Measurements from ENCODE around the gene CLMN.

The CLMN gene

DNA sequence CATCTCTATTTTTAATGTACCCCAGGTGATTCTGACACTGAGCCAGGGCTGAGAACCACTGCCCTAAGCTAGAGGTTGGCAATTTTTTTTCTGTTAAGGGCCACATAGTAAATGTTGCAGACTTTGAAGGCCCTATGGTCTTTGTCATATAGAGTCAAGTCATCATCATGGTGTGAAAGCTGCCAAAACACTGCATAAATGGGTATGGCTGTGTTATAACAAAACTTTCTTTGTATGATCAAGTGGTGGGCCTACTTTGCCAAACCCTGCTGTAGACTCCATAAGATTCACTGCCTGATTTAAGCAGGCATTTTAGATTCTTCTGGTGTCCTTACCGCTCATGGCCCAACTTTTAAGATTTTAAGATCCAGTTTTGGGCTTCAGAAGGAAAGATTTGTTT, 76.8 kb downstream of the CLMN start:
- DNase-seq (ENCODE audit: low read depth in 1 of 2, low spot score in 1 of 2) = no peak
- TF ChIP-seq SPI1 (IDR thresholded peaks at IDR 0.05; ENCODE audit: borderline replicate concordance, low read depth) (no peak), GABPA (IDR thresholded peaks at IDR 0.05; ENCODE audit: low read depth) (no peak), POLR2AphosphoS5 (IDR thresholded peaks at IDR 0.05; ENCODE audit: low read depth) (no peak)
- TF ChIP-seq, protein P1, sequence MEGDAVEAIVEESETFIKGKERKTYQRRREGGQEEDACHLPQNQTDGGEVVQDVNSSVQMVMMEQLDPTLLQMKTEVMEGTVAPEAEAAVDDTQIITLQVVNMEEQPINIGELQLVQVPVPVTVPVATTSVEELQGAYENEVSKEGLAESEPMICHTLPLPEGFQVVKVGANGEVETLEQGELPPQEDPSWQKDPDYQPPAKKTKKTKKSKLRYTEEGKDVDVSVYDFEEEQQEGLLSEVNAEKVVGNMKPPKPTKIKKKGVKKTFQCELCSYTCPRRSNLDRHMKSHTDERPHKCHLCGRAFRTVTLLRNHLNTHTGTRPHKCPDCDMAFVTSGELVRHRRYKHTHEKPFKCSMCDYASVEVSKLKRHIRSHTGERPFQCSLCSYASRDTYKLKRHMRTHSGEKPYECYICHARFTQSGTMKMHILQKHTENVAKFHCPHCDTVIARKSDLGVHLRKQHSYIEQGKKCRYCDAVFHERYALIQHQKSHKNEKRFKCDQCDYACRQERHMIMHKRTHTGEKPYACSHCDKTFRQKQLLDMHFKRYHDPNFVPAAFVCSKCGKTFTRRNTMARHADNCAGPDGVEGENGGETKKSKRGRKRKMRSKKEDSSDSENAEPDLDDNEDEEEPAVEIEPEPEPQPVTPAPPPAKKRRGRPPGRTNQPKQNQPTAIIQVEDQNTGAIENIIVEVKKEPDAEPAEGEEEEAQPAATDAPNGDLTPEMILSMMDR (IDR thresholded peaks at IDR 0.05; ENCODE audit: insufficient read depth, low read length) = no peak
- TF ChIP-seq, protein P2, sequence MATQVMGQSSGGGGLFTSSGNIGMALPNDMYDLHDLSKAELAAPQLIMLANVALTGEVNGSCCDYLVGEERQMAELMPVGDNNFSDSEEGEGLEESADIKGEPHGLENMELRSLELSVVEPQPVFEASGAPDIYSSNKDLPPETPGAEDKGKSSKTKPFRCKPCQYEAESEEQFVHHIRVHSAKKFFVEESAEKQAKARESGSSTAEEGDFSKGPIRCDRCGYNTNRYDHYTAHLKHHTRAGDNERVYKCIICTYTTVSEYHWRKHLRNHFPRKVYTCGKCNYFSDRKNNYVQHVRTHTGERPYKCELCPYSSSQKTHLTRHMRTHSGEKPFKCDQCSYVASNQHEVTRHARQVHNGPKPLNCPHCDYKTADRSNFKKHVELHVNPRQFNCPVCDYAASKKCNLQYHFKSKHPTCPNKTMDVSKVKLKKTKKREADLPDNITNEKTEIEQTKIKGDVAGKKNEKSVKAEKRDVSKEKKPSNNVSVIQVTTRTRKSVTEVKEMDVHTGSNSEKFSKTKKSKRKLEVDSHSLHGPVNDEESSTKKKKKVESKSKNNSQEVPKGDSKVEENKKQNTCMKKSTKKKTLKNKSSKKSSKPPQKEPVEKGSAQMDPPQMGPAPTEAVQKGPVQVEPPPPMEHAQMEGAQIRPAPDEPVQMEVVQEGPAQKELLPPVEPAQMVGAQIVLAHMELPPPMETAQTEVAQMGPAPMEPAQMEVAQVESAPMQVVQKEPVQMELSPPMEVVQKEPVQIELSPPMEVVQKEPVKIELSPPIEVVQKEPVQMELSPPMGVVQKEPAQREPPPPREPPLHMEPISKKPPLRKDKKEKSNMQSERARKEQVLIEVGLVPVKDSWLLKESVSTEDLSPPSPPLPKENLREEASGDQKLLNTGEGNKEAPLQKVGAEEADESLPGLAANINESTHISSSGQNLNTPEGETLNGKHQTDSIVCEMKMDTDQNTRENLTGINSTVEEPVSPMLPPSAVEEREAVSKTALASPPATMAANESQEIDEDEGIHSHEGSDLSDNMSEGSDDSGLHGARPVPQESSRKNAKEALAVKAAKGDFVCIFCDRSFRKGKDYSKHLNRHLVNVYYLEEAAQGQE (IDR thresholded peaks at IDR 0.05; ENCODE audit: insufficient replicate concordance, low read depth) = no peak
- no peaks in the 10 kb centered on the region for H3K27me3 ChIP-seq (ENCODE audit: insufficient read depth, poor library complexity, severe bottlenecking)
- no peak overlapping the region for H3K27ac ChIP-seq (replicated peaks)
- H3K4me3 ChIP-seq (replicated peaks; ENCODE audit: insufficient read depth, low read length) = no peak overlapping the region

DNA sequence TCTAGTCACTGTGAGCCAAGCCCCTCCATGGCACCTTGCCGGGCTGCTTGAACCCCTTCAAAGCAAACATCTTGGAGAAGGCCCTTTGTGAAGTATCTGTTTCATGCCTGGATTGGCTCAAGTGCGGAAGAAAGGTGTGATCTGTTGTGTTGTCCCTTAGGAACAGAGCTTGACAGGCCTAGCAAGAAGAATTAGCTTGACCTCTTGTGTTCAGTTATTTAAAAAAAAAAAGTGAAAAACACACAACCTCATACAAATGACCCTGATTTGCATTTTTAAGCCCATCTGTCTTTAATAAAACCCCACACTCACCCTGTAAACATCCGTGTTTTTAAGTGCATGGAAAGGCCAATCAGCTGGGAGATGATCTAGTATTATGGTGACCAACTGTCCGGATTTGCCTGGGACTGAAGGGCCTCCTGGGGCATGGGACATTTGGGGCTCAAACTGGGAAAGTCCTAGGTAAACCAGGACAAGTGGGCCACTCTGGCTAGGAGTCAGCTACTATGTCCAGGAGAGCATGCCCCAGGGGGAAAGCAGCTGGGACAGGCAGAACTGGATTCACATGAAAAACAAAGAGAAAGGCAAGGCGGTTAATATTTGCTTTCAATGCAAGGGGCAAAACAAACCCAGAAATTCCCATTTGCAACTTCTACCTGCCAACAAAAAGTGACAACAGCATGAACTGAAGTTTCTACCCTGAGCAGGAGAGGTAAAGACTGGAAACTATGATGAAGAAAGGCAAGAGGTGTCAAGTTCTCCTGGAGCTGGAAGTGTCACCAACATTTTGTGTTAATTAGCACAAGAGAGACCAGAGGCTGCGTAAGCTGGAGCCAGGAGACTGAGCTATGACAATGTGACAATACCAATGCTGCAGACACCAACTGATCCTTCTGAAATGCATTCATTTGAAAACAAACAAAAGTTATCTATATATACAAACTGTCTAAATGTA, 78.6 kb downstream of the CLMN start:
- H3K27ac ChIP-seq (replicated peaks) = no peak overlapping the region
- no peaks in the 10 kb centered on the region for H3K27me3 ChIP-seq (ENCODE audit: insufficient read depth, poor library complexity, severe bottlenecking)

GRCh38 chr14:95238487-95239298, 81.0 kb downstream of the CLMN start:
- no peak for DNase-seq (ENCODE audit: low read depth in 1 of 2, low spot score in 1 of 2)
- TF ChIP-seq, protein P2 (IDR thresholded peaks at IDR 0.05; ENCODE audit: insufficient replicate concordance, low read depth) = no peak
- TF ChIP-seq SPI1 (IDR thresholded peaks at IDR 0.05; ENCODE audit: borderline replicate concordance, low read depth) (no peak), POLR2AphosphoS5 (IDR thresholded peaks at IDR 0.05; ENCODE audit: low read depth) (no peak)
- TF ChIP-seq, protein P1 (IDR thresholded peaks at IDR 0.05; ENCODE audit: insufficient read depth, low read length) = no peak
- Histone ChIP-seq H3K27me3 (ENCODE audit: insufficient read depth, poor library complexity, severe bottlenecking) (no peaks in the 10 kb centered on the region), H3K27ac (replicated peaks) (no peak overlapping the region), H3K4me3 (replicated peaks; ENCODE audit: insufficient read depth, low read length) (no peak overlapping the region)

More for the DNA sequence above, 78.6 kb downstream of the CLMN start:
- no peak overlapping the region for H3K4me3 ChIP-seq (replicated peaks; ENCODE audit: insufficient read depth, low read length)
- DNase-seq (ENCODE audit: low read depth in 1 of 2, low spot score in 1 of 2) = no peak
- TF ChIP-seq, protein P1 (IDR thresholded peaks at IDR 0.05; ENCODE audit: insufficient read depth, low read length) = no peak
- TF ChIP-seq GABPA (IDR thresholded peaks at IDR 0.05; ENCODE audit: low read depth) (no peak), POLR2AphosphoS5 (IDR thresholded peaks at IDR 0.05; ENCODE audit: low read depth) (no peak), SPI1 (IDR thresholded peaks at IDR 0.05; ENCODE audit: borderline replicate concordance, low read depth) (no peak)
- TF ChIP-seq, protein P2 (IDR thresholded peaks at IDR 0.05; ENCODE audit: insufficient replicate concordance, low read depth) = no peak
